PC-9 (cell line): ENCODE measurements around the gene ANKRD13A. TPM values are rescaled to one million over a fixed set of nuclear protein-coding genes. Genes with fewer than 3 reads are reported as not detected.

Source experiments
- BruUV-seq: library from RNA; stranded (reverse); fragments of 400-500 nt; replicated peaks from 2 replicates; lab custom pipeline; 2021; lab: Mats Ljungman, UMichigan
- CTCF ChIA-PET: fragments of 300-600 bp; sonication (Branson Sonifier 250); formaldehyde crosslinking; loops from one replicate; lab custom pipeline; 2022; ENCODE audit warnings: antibody characterized with exemption; lab: Charles Lee
- POLR2A ChIA-PET: fragments of 300-600 bp; sonication (Branson Sonifier 250); formaldehyde crosslinking; loops from one replicate; lab custom pipeline; 2022; ENCODE audit warnings: antibody characterized with exemption; ENCODE audit not compliant: unreplicated experiment; lab: Charles Lee
- DNase-seq, 2 experiments: peaks; one replicate each; pipeline versions ENCODE4 v3.0.0 to v3.0.0-alpha.2; 2015 to 2022; ENCODE audit warnings: mixed read lengths in 1 of 2
- H2AFZ ChIP-seq: fragments of 200-600 bp; sonication (generic); 2 replicates; pipeline ENCODE4 v1.8.1; 2017; ENCODE audit warnings: antibody characterized with exemption
- H3F3A ChIP-seq: fragments of 200-600 bp; sonication (generic); 2 replicates; pipeline ENCODE4 v1.8.1; 2017; ENCODE audit warnings: antibody characterized with exemption, mild to moderate bottlenecking, low read depth; ENCODE audit not compliant: insufficient read depth
- H3K27ac ChIP-seq: fragments of 200-600 bp; sonication (generic); 2 replicates; pipeline ENCODE4 v1.6.1; 2016; ENCODE audit warnings: mixed run types
- H3K27me3 ChIP-seq: fragments of 200-600 bp; sonication (generic); 2 replicates; pipeline ENCODE4 v1.6.1; 2016; ENCODE audit warnings: low read depth, mixed run types; ENCODE audit not compliant: insufficient read depth
- H3K36me3 ChIP-seq: fragments of 200-600 bp; sonication (generic); 2 replicates; pipeline ENCODE4 v1.6.1; 2016; ENCODE audit warnings: low read depth, mixed run types
- H3K4me1 ChIP-seq: fragments of 200-600 bp; sonication (generic); replicated peaks from 2 replicates; pipeline ENCODE4 v1.6.1; 2016; ENCODE audit warnings: mixed run types; ENCODE audit not compliant: insufficient read depth
- H3K4me2 ChIP-seq: fragments of 200-600 bp; sonication (generic); 2 replicates; pipeline ENCODE4 v1.6.1; 2017; ENCODE audit warnings: mixed run types
- H3K4me3 ChIP-seq: fragments of 200-600 bp; sonication (generic); 2 replicates; pipeline ENCODE4 v1.6.1; 2016; ENCODE audit warnings: mixed run types
- H3K79me2 ChIP-seq: fragments of 200-600 bp; sonication (generic); 2 replicates; pipeline ENCODE4 v1.6.1; 2017; ENCODE audit warnings: low read depth, mixed run types
- H3K9me2 ChIP-seq: fragments of 200-600 bp; sonication (generic); 2 replicates; pipeline ENCODE4 v1.8.1; 2017; ENCODE audit warnings: mild to moderate bottlenecking; ENCODE audit not compliant: insufficient read depth
- H3K9me3 ChIP-seq: fragments of 200-600 bp; sonication (generic); 2 replicates; pipeline ENCODE4 v1.8.1; 2016; ENCODE audit warnings: low read depth; ENCODE audit not compliant: insufficient read depth
- H4K20me1 ChIP-seq: fragments of 200-600 bp; sonication (generic); 2 replicates; pipeline ENCODE4 v1.8.1; 2017; ENCODE audit not compliant: insufficient read depth
- CTCF ChIP-seq: fragments of 200-600 bp; sonication (generic); conservative IDR thresholded peaks from 2 replicates; pipeline ENCODE4 v1.6.1; 2017; ENCODE audit warnings: mixed run types, antibody characterized with exemption, mild to moderate bottlenecking, moderate library complexity
- EZH2 ChIP-seq: fragments of 200-600 bp; sonication (generic); IDR thresholded peaks from 2 replicates; pipeline ENCODE4 v1.8.0; 2017; ENCODE audit warnings: antibody characterized with exemption, low read depth
- intact Hi-C: fragments of 100-400 bp; cut with micrococcal nuclease; formaldehyde crosslinking; loops from one replicate; pipeline ENCODE4 v1.10.0; 2022; ENCODE audit not compliant: unreplicated experiment
- total RNA-seq: library from RNA; stranded (reverse); gene quantifications from 2 replicates; pipeline ENCODE4 v1.2.3, GENCODE V29; 2021

The ANKRD13A gene
- total RNA-seq, 1 experiment from 2014 or later = 66.9 TPM

GRCh38 chr12:109951751-109952150, 47.5 kb upstream of the ANKRD13A start:
- Histone ChIP-seq H3K27ac (peak overlapping the region; percentile 91), H4K20me1 (no peaks in the 10 kb centered on the region), H2AFZ (no peak overlapping the region), H3K4me3 (0 out of 2 replicates have a peak overlapping the region, but pooled peaks have one; percentile 9), H3K27me3 (no peaks in the 10 kb centered on the region), H3F3A (peaks cover 21% of the 10 kb centered on the region), H3K36me3 (peaks cover 27% of the 10 kb centered on the region), H3K4me1 (peaks cover 32% of the 10 kb centered on the region), H3K79me2 (no peaks in the 10 kb centered on the region), H3K9me2 (no peaks in the 10 kb centered on the region), H3K9me3 (no peaks in the 10 kb centered on the region), H3K4me2 (peak overlapping the region; percentile 67)
- no TSS peak for BruUV-seq
- DNase-seq = peak; percentile 85 to 88
- intact Hi-C loops = loop anchor here (5.0 kb wide), 2 partner anchors 51 to 86 kb away; no protein-coding TSS in a partner anchor
- POLR2A ChIA-PET = interaction anchor here (0.6 to 1.2 kb wide), 2 partner anchors 16 to 183 kb away, joined by 4 to 11 read pairs; no protein-coding TSS in a partner anchor
- CTCF ChIA-PET = no interaction called here
- TF ChIP-seq CTCF (no peak), EZH2 (no peak)

- no peaks in the 10 kb centered on the region for H3K9me3 ChIP-seq
- peaks cover 32% of the 10 kb centered on the region for H3K4me1 ChIP-seq
- H3K36me3 ChIP-seq = peaks cover 26% of the 10 kb centered on the region
- peaks cover 21% of the 10 kb centered on the region for H3F3A ChIP-seq
- DNase-seq = no peak
- H2AFZ ChIP-seq = no peak overlapping the region
- peak overlapping the region; percentile 67 for H3K4me2 ChIP-seq
- H4K20me1 ChIP-seq = no peaks in the 10 kb centered on the region
- no peak overlapping the region for H3K27ac ChIP-seq
- H3K4me3 ChIP-seq = no peak overlapping the region
- ChIA-PET POLR2A (interaction anchor here (0.5 kb wide), 1 partner anchor 633 kb away, joined by 3 read pairs; no protein-coding TSS in a partner anchor), CTCF (interaction anchor here (1.4 kb wide), 1 partner anchor 42 kb away, joined by 5 read pairs; no protein-coding TSS in a partner anchor)
- intact Hi-C loops = loop anchor here (5.0 kb wide), 2 partner anchors 50 to 85 kb away; no protein-coding TSS in a partner anchor
- no peak for TF ChIP-seq EZH2
- no peak for TF ChIP-seq CTCF
- no peaks in the 10 kb centered on the region for H3K9me2 ChIP-seq
- H3K79me2 ChIP-seq = no peaks in the 10 kb centered on the region
- no peaks in the 10 kb centered on the region for H3K27me3 ChIP-seq
- BruUV-seq = no TSS peak
These were observed 46.9 kb upstream of the ANKRD13A start for GRCh38 chr12:109952160-109952858.

- H3K27ac ChIP-seq = no peak overlapping the region
- H3K4me2 ChIP-seq = no peak overlapping the region
These were observed 46.4 kb upstream of the ANKRD13A start for GRCh38 chr12:109952873-109953272.

More at GRCh38 chr12:109952873-109953272, 46.4 kb upstream of the ANKRD13A start:
- H3K4me3 ChIP-seq = no peak overlapping the region
- no peaks in the 10 kb centered on the region for H3K79me2 ChIP-seq
- intact Hi-C loops = loop anchor here (5.0 kb wide), 2 partner anchors 49 to 84 kb away; no protein-coding TSS in a partner anchor
- ChIA-PET POLR2A (interaction anchor here (0.5 kb wide), 1 partner anchor 632 kb away, joined by 3 read pairs; no protein-coding TSS in a partner anchor), CTCF (interaction anchor here (1.4 kb wide), 1 partner anchor 42 kb away, joined by 5 read pairs; no protein-coding TSS in a partner anchor)
- H3K27me3 ChIP-seq = no peaks in the 10 kb centered on the region
- no peak overlapping the region for H2AFZ ChIP-seq
- H3K9me3 ChIP-seq = no peaks in the 10 kb centered on the region
- no peaks in the 10 kb centered on the region for H3K9me2 ChIP-seq
- BruUV-seq = no TSS peak
- TF ChIP-seq CTCF (no peak), EZH2 (no peak)
- peaks cover 24% of the 10 kb centered on the region for H3F3A ChIP-seq
- peaks cover 22% of the 10 kb centered on the region for H3K36me3 ChIP-seq
- H4K20me1 ChIP-seq = no peaks in the 10 kb centered on the region
- H3K4me1 ChIP-seq = peaks cover 32% of the 10 kb centered on the region
- no peak for DNase-seq
